Measurements from ENCODE around the gene ADAM12.

Gene ADAM12

DNA sequence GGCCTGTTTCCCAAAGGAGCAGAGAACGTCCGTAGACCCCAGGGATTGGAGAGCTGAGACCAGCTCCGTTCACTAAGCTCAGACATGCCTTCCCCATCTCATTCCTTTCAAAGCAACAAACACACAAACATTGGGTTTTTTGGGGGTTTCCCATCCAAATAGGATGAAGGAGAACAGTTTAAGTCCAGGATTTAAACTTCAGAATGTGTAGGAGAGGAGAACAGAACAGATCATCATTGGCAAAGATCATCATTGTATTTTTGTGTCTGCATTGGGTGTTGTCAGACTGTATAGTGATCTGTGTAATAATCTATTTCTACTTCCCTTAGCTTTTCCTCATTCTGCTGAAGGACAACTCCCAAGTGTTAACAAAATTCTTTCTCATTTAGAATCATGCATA, 314.0 kb downstream of the ADAM12 start:
- Histone ChIP-seq H3K4me1 (ENCODE audit: insufficient read depth, insufficient read length) (no peaks in the 10 kb centered on the region), H3K27me3 (ENCODE audit: insufficient read depth, insufficient read length) (no peaks in the 10 kb centered on the region), H3K9me3 (ENCODE audit: insufficient read depth, low read length) (no peaks in the 10 kb centered on the region), H3K36me3 (ENCODE audit: insufficient read depth, insufficient read length, low read length) (no peaks in the 10 kb centered on the region), H3K4me3 (ENCODE audit: insufficient read length, low read depth) (no peak overlapping the region), H3K9ac (ENCODE audit: insufficient read length, low read depth) (no peak overlapping the region)
- DNase-seq (ENCODE audit: low read depth, low spot score): no peak
- TF ChIP-seq ZNF274 (IDR thresholded peaks at IDR 0.05; ENCODE audit: low read depth, low read length): no peak
- TF ChIP-seq YY1 (IDR thresholded peaks at IDR 0.05; ENCODE audit: insufficient read depth, insufficient read length): no peak
- no peak for TF ChIP-seq SUZ12 (IDR thresholded peaks at IDR 0.05; ENCODE audit: extremely low read depth, insufficient read depth, insufficient read length)

DNA sequence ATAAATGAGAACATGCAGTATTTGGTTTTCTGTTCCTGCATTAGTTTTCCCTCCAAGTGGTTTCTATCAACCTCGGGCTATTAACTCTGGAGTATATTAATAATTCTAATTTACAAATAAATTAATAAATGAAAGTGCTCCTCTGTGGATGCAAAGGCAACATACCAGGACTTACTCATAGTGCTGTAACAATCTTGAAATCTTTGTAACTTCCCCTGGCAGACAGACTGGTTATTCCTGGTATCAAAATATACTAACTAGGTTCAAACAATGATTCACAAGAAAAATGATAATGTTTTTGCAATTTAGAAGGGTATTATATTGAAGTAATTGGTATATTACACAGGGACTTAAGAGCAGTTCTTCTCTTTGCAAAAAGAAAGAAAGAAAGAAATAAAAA, 314.7 kb downstream of the ADAM12 start:
- Histone ChIP-seq H3K9me3 (ENCODE audit: insufficient read depth, low read length) (no peaks in the 10 kb centered on the region), H3K27me3 (ENCODE audit: insufficient read depth, insufficient read length) (no peaks in the 10 kb centered on the region), H3K9ac (ENCODE audit: insufficient read length, low read depth) (no peak overlapping the region), H3K4me1 (ENCODE audit: insufficient read depth, insufficient read length) (no peaks in the 10 kb centered on the region), H3K4me3 (ENCODE audit: insufficient read length, low read depth) (no peak overlapping the region), H3K36me3 (ENCODE audit: insufficient read depth, insufficient read length, low read length) (no peaks in the 10 kb centered on the region)
- DNase-seq (ENCODE audit: low read depth, low spot score): no peak
- TF ChIP-seq ZNF274 (IDR thresholded peaks at IDR 0.05; ENCODE audit: low read depth, low read length) (no peak), SUZ12 (IDR thresholded peaks at IDR 0.05; ENCODE audit: extremely low read depth, insufficient read depth, insufficient read length) (no peak), YY1 (IDR thresholded peaks at IDR 0.05; ENCODE audit: insufficient read depth, insufficient read length) (no peak)

DNA sequence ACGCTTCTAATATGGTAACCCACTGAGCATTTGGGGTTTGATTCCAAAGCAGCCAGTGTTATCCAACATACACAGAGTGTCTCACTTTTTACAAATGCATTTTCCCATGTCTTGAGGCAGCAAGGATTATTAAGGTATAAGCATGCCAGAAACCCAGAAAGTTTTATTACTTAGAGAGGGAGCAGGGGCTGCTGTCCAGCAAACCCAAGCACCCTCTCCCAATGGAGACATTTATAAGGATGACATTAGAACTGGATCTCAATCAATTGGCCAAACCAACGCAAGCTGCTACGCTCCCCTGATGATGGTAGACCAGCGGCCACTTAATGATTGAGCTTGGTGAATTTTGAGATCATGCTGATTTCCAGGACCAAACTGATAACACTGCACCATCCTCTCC, 315.7 kb downstream of the ADAM12 start:
- Histone ChIP-seq H3K4me3 (ENCODE audit: insufficient read length, low read depth) (no peak overlapping the region), H3K4me1 (ENCODE audit: insufficient read depth, insufficient read length) (no peaks in the 10 kb centered on the region), H3K9ac (ENCODE audit: insufficient read length, low read depth) (no peak overlapping the region), H3K27me3 (ENCODE audit: insufficient read depth, insufficient read length) (no peaks in the 10 kb centered on the region), H3K9me3 (ENCODE audit: insufficient read depth, low read length) (no peaks in the 10 kb centered on the region), H3K36me3 (ENCODE audit: insufficient read depth, insufficient read length, low read length) (no peaks in the 10 kb centered on the region)
- DNase-seq (ENCODE audit: low read depth, low spot score): no peak
- TF ChIP-seq SUZ12 (IDR thresholded peaks at IDR 0.05; ENCODE audit: extremely low read depth, insufficient read depth, insufficient read length): no peak
- no peak for TF ChIP-seq YY1 (IDR thresholded peaks at IDR 0.05; ENCODE audit: insufficient read depth, insufficient read length)
- no peak for TF ChIP-seq ZNF274 (IDR thresholded peaks at IDR 0.05; ENCODE audit: low read depth, low read length)

DNA sequence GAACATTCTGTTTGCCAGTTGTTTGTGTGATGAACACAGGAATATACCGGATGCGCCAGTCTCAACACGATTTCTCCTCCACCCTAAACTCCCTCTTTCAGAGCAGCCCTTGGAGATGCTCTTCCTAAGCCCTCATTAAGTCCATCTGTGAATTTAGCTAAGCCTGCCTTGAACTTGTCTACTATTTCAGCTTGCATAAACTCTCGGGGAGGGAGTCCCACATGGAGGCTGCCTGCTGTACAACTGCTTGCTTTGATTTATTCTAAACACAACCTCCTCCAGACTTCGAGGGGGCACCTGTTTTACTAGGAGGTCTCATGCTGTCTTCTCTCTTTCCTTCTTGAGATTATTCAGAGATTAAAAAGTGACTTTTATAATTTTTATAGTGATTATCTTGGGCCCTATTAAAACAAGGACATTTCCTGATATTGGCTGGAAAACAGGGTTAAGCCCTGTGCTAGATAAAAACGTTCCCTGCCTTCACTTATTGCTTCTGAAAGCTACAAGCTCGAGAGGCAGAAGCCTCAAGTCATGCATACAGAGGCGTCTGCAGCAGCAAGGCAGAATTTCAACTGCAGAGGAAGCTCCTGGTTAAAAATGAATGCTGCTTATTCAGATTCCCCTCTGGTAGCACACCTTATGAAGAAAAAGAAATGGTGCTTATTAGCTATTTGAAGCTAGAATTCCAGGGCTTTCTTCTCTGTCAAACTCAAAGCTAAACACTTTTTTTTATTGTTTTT, 317.6 kb downstream of the ADAM12 start:
- TF ChIP-seq ZNF274 (IDR thresholded peaks at IDR 0.05; ENCODE audit: low read depth, low read length) (no peak), SUZ12 (IDR thresholded peaks at IDR 0.05; ENCODE audit: extremely low read depth, insufficient read depth, insufficient read length) (no peak), YY1 (IDR thresholded peaks at IDR 0.05; ENCODE audit: insufficient read depth, insufficient read length) (no peak)
- no peaks in the 10 kb centered on the region for H3K27me3 ChIP-seq (ENCODE audit: insufficient read depth, insufficient read length)
- no peak overlapping the region for H3K9ac ChIP-seq (ENCODE audit: insufficient read length, low read depth)
- DNase-seq (ENCODE audit: low read depth, low spot score): no peak
- H3K9me3 ChIP-seq (ENCODE audit: insufficient read depth, low read length): no peaks in the 10 kb centered on the region
- H3K36me3 ChIP-seq (ENCODE audit: insufficient read depth, insufficient read length, low read length): no peaks in the 10 kb centered on the region
- H3K4me3 ChIP-seq (ENCODE audit: insufficient read length, low read depth): no peak overlapping the region
- H3K4me1 ChIP-seq (ENCODE audit: insufficient read depth, insufficient read length): no peaks in the 10 kb centered on the region

DNA sequence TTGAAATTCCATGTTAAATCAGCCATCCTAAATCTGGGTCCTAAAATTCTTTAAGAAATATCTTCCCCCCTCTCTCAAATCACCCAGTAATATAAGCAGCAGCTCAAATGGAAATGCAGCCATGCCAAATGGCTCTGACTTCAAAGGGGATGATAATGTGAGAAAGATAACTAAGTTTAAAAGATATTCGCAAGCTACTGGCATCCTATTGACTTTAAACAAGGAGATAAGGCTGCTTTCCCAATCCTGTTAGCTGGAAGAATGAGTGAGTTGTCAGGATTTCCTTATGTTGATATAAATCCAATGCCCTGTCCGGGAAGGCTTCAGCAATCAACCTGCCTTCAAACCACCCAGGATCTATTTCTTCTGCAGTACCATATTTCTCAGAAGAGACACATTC, 320.0 kb downstream of the ADAM12 start:
- no peaks in the 10 kb centered on the region for H3K9me3 ChIP-seq (ENCODE audit: insufficient read depth, low read length)
- H3K9ac ChIP-seq (ENCODE audit: insufficient read length, low read depth): no peak overlapping the region
- H3K4me3 ChIP-seq (ENCODE audit: insufficient read length, low read depth): no peak overlapping the region
- no peaks in the 10 kb centered on the region for H3K27me3 ChIP-seq (ENCODE audit: insufficient read depth, insufficient read length)
- TF ChIP-seq ZNF274 (IDR thresholded peaks at IDR 0.05; ENCODE audit: low read depth, low read length): no peak
- TF ChIP-seq SUZ12 (IDR thresholded peaks at IDR 0.05; ENCODE audit: extremely low read depth, insufficient read depth, insufficient read length): no peak
- TF ChIP-seq YY1 (IDR thresholded peaks at IDR 0.05; ENCODE audit: insufficient read depth, insufficient read length): no peak
- H3K36me3 ChIP-seq (ENCODE audit: insufficient read depth, insufficient read length, low read length): no peaks in the 10 kb centered on the region
- H3K4me1 ChIP-seq (ENCODE audit: insufficient read depth, insufficient read length): no peaks in the 10 kb centered on the region
- no peak for DNase-seq (ENCODE audit: low read depth, low spot score)

DNA sequence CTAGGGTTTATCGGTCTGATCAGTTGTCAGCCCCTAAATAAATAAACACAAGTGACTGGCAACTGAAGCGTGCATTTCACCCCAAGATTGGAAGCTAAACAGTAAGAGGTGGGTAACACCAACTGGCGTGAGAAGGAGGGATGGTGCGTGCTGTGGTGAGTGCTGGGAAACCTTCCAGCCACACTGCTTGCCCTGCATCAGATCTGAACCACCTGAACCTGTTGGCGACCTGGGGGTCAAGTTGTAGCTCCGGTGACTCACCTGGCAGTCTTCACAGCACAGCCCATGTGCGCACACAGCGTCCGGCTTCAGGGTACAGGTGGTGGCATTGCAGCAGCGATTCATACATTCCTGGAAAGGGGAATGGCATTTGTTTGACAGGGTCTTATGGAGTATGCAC, 321.8 kb downstream of the ADAM12 start:
- Histone ChIP-seq H3K36me3 (ENCODE audit: insufficient read depth, insufficient read length, low read length) (no peaks in the 10 kb centered on the region), H3K4me3 (ENCODE audit: insufficient read length, low read depth) (no peak overlapping the region), H3K4me1 (ENCODE audit: insufficient read depth, insufficient read length) (no peaks in the 10 kb centered on the region), H3K27me3 (ENCODE audit: insufficient read depth, insufficient read length) (no peaks in the 10 kb centered on the region), H3K9ac (ENCODE audit: insufficient read length, low read depth) (no peak overlapping the region), H3K9me3 (ENCODE audit: insufficient read depth, low read length) (no peaks in the 10 kb centered on the region)
- DNase-seq (ENCODE audit: low read depth, low spot score): no peak
- TF ChIP-seq ZNF274 (IDR thresholded peaks at IDR 0.05; ENCODE audit: low read depth, low read length): no peak
- no peak for TF ChIP-seq YY1 (IDR thresholded peaks at IDR 0.05; ENCODE audit: insufficient read depth, insufficient read length)
- TF ChIP-seq SUZ12 (IDR thresholded peaks at IDR 0.05; ENCODE audit: extremely low read depth, insufficient read depth, insufficient read length): no peak

DNA sequence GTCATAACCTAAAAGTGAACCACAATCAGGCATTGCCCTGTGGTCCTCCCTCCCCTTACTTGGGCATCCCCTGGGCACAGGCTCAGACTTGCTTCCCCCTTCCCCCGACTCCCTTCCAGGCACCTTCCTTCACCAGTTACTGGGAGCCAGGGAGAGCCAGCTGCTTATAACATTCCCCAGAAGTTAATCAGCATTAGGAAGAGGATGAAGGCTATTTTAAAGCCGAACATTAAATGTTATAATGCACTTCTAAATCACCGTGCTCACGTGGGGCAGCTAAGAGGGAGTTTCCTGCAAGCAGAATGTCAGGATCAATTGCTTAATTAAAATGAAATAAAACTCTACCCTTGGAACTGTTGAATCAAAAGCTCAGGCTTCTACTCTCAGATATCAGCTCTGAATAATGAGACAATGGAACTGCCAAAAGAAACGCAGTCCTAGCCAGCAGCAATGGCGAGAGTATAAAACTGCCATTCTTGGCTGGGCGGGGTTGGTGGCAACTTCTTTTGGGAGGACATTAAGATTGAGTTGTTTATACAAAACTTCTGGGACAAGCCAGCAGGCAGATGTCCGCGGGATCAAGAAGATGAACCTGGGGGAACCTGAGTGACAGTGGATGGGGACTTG, 322.4 kb downstream of the ADAM12 start:
- Histone ChIP-seq H3K36me3 (ENCODE audit: insufficient read depth, insufficient read length, low read length) (no peaks in the 10 kb centered on the region), H3K27me3 (ENCODE audit: insufficient read depth, insufficient read length) (no peaks in the 10 kb centered on the region), H3K4me1 (ENCODE audit: insufficient read depth, insufficient read length) (no peaks in the 10 kb centered on the region), H3K4me3 (ENCODE audit: insufficient read length, low read depth) (no peak overlapping the region), H3K9ac (ENCODE audit: insufficient read length, low read depth) (no peak overlapping the region), H3K9me3 (ENCODE audit: insufficient read depth, low read length) (no peaks in the 10 kb centered on the region)
- no peak for DNase-seq (ENCODE audit: low read depth, low spot score)
- TF ChIP-seq YY1 (IDR thresholded peaks at IDR 0.05; ENCODE audit: insufficient read depth, insufficient read length): no peak
- TF ChIP-seq ZNF274 (IDR thresholded peaks at IDR 0.05; ENCODE audit: low read depth, low read length): no peak
- no peak for TF ChIP-seq SUZ12 (IDR thresholded peaks at IDR 0.05; ENCODE audit: extremely low read depth, insufficient read depth, insufficient read length)

Measured in NT2/D1 (cell line).